PC-9 (cell line): ENCODE data around the gene HERPUD2.

Experiments used
- EZH2 ChIP-seq: fragments of 200-600 bp; sonication (generic); IDR thresholded peaks from 2 replicates; pipeline ENCODE4 v1.8.0; 2017; ENCODE audit warnings: antibody characterized with exemption, low read depth
- TF ChIP-seq, protein P1 (sequence below): fragments of 200-600 bp; sonication (generic); conservative IDR thresholded peaks from 2 replicates; pipeline ENCODE4 v1.6.1; 2017; ENCODE audit warnings: mixed run types, antibody characterized with exemption, mild to moderate bottlenecking, moderate library complexity

DNA sequence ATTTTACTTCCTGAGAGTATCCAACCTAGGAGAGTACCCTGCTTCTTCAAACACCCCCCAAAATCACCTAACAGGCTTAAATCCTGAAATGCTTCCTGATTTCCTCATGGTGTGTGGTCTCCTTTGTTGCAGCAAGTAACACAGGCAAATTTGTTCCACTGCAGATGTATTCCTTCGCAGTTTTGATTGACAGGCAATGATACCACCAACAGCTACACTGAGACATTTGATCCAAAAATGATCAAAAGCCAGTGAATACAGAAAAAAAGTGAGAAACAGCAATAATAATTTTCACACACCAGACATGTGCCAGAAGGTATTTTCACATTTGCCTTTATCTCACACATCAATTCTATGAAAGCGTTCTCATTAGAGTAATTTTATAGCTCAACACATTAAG is 95.9 kb downstream of the HERPUD2 start:
- TF ChIP-seq, protein P1, sequence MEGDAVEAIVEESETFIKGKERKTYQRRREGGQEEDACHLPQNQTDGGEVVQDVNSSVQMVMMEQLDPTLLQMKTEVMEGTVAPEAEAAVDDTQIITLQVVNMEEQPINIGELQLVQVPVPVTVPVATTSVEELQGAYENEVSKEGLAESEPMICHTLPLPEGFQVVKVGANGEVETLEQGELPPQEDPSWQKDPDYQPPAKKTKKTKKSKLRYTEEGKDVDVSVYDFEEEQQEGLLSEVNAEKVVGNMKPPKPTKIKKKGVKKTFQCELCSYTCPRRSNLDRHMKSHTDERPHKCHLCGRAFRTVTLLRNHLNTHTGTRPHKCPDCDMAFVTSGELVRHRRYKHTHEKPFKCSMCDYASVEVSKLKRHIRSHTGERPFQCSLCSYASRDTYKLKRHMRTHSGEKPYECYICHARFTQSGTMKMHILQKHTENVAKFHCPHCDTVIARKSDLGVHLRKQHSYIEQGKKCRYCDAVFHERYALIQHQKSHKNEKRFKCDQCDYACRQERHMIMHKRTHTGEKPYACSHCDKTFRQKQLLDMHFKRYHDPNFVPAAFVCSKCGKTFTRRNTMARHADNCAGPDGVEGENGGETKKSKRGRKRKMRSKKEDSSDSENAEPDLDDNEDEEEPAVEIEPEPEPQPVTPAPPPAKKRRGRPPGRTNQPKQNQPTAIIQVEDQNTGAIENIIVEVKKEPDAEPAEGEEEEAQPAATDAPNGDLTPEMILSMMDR = no peak
- TF ChIP-seq EZH2 = no peak
